ENCODE data around the gene USP19. TPM values are rescaled to one million over a fixed set of nuclear protein-coding genes. Genes with fewer than 3 reads are reported as not detected.

USP19 gene
- total and polyA plus RNA-seq, 2 of the 4 experiments (the other 2 are of a cell fraction) = 24.7 to 39.7 TPM

DNA sequence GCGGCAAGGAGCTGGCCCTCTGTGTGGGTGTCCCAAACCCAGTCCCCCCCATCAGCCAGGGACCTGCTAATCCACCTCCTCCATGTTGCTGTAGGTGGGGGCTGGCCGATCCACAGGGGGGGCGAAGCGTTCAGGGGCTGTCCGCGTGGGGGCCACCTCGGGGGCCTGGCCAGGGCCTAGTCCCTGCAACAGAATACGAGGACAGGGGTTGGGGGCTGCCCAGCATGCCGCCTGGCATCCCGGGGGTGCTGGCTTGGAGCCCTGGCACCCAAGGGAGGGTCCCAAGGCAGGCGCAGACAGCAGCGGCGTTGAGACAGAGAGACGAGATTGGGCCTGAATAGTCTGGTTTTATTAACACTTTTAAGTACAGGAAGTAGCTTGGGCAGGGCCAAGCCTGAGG, 12.3 kb downstream of the USP19 start:
- no peak overlapping the region for H3K14ac ChIP-seq (replicated peaks; ENCODE audit: low read depth, low read length)
- ATAC-seq (ENCODE audit: low read depth) (no peak), DNase-seq (no peak)
- no peak overlapping the region for H2BK20ac ChIP-seq (ENCODE audit: low read depth, low read length)
- H2BK5ac ChIP-seq (ENCODE audit: low read depth, low read length, poor library complexity, severe bottlenecking) = no peak overlapping the region
- intact Hi-C loops (cut with micrococcal nuclease) (no loop called here), in situ Hi-C loops (cut with MboI; ENCODE audit: low sequenced_read_pairs) (no loop called here), dilution Hi-C loops (cut with HindIII; ENCODE audit: low sequenced_read_pairs, unreplicated experiment) (no loop called here)
- no peak overlapping the region for H2AK5ac ChIP-seq (ENCODE audit: low read depth, low read length)
- TF ChIP-seq MAZ (IDR thresholded peaks at IDR 0.05; ENCODE audit: borderline replicate concordance, low read depth, low read length) (no peak), RCOR1 (IDR thresholded peaks at IDR 0.05; ENCODE audit: insufficient replicate concordance, low read length) (no peak), RFX5 (IDR thresholded peaks at IDR 0.05; ENCODE audit: low read depth, low read length) (no peak), MAFK (IDR thresholded peaks at IDR 0.05; ENCODE audit: low read depth, low read length) (no peak), FOS (IDR thresholded peaks at IDR 0.05; ENCODE audit: low read depth, low read length) (no peak), SMC3 (IDR thresholded peaks at IDR 0.05; ENCODE audit: low read depth, low read length) (no peak), NFE2L2 (IDR thresholded peaks at IDR 0.05; ENCODE audit: low read depth, low read length) (no peak), BHLHE40 (IDR thresholded peaks at IDR 0.05; ENCODE audit: low read depth, low read length) (no peak), CEBPB (IDR thresholded peaks at IDR 0.05; ENCODE audit: low read depth, low read length) (no peak), RAD21 (IDR thresholded peaks at IDR 0.05; ENCODE audit: low read length) (no peak), MXI1 (IDR thresholded peaks at IDR 0.05; ENCODE audit: borderline replicate concordance, low read depth, low read length) (no peak), CHD1 (IDR thresholded peaks at IDR 0.05; ENCODE audit: low read depth, low read length) (no peak), POLR2A (IDR thresholded peaks at IDR 0.05; ENCODE audit: low read depth, low read length) (no peak)
- TF ChIP-seq, protein P1, sequence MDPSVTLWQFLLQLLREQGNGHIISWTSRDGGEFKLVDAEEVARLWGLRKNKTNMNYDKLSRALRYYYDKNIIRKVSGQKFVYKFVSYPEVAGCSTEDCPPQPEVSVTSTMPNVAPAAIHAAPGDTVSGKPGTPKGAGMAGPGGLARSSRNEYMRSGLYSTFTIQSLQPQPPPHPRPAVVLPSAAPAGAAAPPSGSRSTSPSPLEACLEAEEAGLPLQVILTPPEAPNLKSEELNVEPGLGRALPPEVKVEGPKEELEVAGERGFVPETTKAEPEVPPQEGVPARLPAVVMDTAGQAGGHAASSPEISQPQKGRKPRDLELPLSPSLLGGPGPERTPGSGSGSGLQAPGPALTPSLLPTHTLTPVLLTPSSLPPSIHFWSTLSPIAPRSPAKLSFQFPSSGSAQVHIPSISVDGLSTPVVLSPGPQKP (IDR thresholded peaks at IDR 0.05; ENCODE audit: borderline replicate concordance, low read depth, low read length) = no peak
- TF ChIP-seq, protein P2, sequence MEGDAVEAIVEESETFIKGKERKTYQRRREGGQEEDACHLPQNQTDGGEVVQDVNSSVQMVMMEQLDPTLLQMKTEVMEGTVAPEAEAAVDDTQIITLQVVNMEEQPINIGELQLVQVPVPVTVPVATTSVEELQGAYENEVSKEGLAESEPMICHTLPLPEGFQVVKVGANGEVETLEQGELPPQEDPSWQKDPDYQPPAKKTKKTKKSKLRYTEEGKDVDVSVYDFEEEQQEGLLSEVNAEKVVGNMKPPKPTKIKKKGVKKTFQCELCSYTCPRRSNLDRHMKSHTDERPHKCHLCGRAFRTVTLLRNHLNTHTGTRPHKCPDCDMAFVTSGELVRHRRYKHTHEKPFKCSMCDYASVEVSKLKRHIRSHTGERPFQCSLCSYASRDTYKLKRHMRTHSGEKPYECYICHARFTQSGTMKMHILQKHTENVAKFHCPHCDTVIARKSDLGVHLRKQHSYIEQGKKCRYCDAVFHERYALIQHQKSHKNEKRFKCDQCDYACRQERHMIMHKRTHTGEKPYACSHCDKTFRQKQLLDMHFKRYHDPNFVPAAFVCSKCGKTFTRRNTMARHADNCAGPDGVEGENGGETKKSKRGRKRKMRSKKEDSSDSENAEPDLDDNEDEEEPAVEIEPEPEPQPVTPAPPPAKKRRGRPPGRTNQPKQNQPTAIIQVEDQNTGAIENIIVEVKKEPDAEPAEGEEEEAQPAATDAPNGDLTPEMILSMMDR (conservative IDR thresholded peaks at IDR 0.05; ENCODE audit: low read depth, low read length) = no peak
- TF ChIP-seq, protein P3, sequence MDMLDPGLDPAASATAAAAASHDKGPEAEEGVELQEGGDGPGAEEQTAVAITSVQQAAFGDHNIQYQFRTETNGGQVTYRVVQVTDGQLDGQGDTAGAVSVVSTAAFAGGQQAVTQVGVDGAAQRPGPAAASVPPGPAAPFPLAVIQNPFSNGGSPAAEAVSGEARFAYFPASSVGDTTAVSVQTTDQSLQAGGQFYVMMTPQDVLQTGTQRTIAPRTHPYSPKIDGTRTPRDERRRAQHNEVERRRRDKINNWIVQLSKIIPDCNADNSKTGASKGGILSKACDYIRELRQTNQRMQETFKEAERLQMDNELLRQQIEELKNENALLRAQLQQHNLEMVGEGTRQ (IDR thresholded peaks at IDR 0.05; ENCODE audit: low read depth, low read length) = no peak
- no peak overlapping the region for H4K5ac ChIP-seq (ENCODE audit: low read depth, low read length)
- no peaks in the 10 kb centered on the region for H3K27me3 ChIP-seq (ENCODE audit: control insufficient read depth, insufficient read depth, low read length)
- no TSS peak for BruUV-seq (replicated peaks)
- H4K8ac ChIP-seq (ENCODE audit: low read depth in 2 of 2, low read length in 2 of 2) = no peak overlapping the region
- no peak overlapping the region for H2AFZ ChIP-seq (replicated peaks; ENCODE audit: low read length, poor library complexity)
- H3K4me1 ChIP-seq (ENCODE audit: control insufficient read depth, insufficient read depth, low read length) = peaks cover 9% of the 10 kb centered on the region
- H4K20me1 ChIP-seq (ENCODE audit: insufficient read depth, low read length) = no peaks in the 10 kb centered on the region
- H2BK15ac ChIP-seq (ENCODE audit: low read depth, low read length) = no peak overlapping the region
- WGBS, 2 experiments (ENCODE audit: extremely low coverage in 2 of 2, insufficient read length in 1 of 2) = 90% methylated on average over 7 of the region's 14 CpGs; no CpG with 5 or more reads in 1 of the 2 experiments
- ChIA-PET POLR2A (ENCODE audit: unreplicated experiment) (no interaction called here), CTCF (no interaction called here)
- no peak overlapping the region for H3K23ac ChIP-seq (ENCODE audit: low read depth, low read length)
- no peak overlapping the region for H3K56ac ChIP-seq (ENCODE audit: extremely low read depth, insufficient read depth, low read length)
- no peak overlapping the region for H3K4ac ChIP-seq (ENCODE audit: low read depth, low read length)
- no peak overlapping the region for H3K27ac ChIP-seq (ENCODE audit: insufficient read depth, low read length)
- H3K4me3 ChIP-seq (ENCODE audit: insufficient read depth, low read depth, low read length) = no peak overlapping the region
- H3K9me1 ChIP-seq (ENCODE audit: insufficient read depth, low read length) = peaks cover 16% of the 10 kb centered on the region
- H4K91ac ChIP-seq (ENCODE audit: insufficient read depth, low read depth, low read length) = no peak overlapping the region
- H2AK9ac ChIP-seq (replicated peaks; ENCODE audit: low read depth, low read length, poor library complexity) = no peak overlapping the region
- H2BK120ac ChIP-seq (ENCODE audit: low read depth, low read length) = no peak overlapping the region
- no peak overlapping the region for H3K9ac ChIP-seq (ENCODE audit: low read depth, low read length)
- no peak overlapping the region for H3K4me2 ChIP-seq (ENCODE audit: low read depth, low read length)
- H3K79me1 ChIP-seq (ENCODE audit: low read depth in 1 of 2, low read length in 2 of 2) = peaks cover 23 to 27% of the 10 kb centered on the region in 2 experiments
- H3K36me3 ChIP-seq (ENCODE audit: control insufficient read depth, insufficient read depth, low read length) = peaks cover 53% of the 10 kb centered on the region
- no peaks in the 10 kb centered on the region for H3K9me3 ChIP-seq (ENCODE audit: control insufficient read depth, insufficient read depth, low read length)
- no peak overlapping the region for H3K18ac ChIP-seq (ENCODE audit: low read depth, low read length)

Measured in IMR-90 (cell line).